HG03432 (cell line): ENCODE data around the gene FARP1.

Experiments used
- ATAC-seq: cut with Tn5 transposase; IDR thresholded peaks from one replicate; pipeline ENCODE4 v1.9.1; 2021; ENCODE audit warnings: mild to moderate bottlenecking, moderate library complexity; ENCODE audit not compliant: unreplicated experiment

FARP1 gene

DNA sequence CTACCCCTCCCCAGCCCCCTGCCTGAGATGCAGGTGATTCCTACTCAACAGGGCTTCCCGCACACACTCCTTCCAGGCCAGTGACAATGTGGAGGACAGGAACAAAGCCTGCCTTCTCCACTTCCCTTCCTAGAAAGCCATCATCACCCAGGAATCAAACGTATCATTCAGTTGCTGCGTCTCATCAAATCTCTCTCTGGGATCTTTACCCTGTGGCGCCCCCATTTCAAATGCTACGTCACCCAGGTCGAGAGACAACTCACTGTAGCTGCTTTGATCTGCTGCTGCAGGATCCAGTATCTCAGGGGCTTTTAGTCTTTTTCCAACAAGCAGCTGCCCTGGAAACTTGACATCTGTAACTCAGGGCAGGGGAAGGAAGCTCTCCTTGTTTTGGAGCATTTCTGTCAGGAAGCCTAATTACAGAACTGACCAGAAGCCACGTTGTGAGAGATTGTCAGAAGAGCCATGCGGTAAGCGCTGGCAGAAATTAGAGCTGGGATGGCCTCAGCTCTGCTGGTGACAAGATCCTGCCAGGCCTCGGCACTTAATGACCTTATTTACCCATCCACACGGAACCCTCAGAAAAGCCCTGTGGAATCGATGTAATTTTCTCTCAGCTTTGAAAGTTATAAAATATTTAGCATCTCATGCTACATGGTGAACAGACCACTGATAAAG lies 293.5 kb downstream of the FARP1 start:
- ATAC-seq: no peak

- no peak for ATAC-seq
These were observed 295.6 kb downstream of the FARP1 start for GRCh38 chr13:98438246-98439125.

DNA sequence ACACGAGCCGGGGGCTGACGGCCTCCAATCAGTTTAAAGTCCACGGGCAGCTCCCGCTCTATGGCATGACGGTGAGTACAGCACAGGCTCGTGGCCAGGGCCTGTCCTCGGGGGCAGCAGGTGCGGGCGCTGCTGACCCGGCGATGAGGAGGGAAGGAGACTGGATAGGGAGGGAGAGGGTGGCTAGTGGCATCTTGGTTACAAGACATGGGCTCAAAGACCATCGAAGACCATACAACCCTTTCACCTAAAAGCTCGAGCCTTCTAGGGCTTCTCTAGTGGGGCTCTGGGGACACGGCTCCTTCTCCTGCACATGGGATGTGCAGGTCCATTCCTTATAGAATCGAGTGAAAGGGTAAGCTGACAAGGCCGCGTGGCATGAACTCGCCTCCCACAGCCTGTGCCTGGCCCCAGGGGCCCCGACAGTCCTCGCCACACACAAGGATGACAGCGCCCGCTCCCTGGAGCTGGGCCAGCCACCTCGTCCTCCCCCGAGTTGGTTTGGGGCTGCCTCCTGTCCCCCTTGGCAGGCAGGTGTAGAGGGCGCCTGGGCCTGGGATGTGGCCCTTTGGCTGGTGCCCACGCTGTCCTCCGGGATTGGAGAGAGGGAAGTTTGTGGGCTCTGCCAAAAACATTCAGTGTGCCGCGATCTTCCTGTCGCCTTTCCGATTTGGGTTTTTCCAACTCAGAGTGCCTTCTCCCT lies 296.4 kb downstream of the FARP1 start:
- ATAC-seq: no peak

- ATAC-seq: no peak
These were observed 297.0 kb downstream of the FARP1 start for GRCh38 chr13:98439896-98440295.

DNA sequence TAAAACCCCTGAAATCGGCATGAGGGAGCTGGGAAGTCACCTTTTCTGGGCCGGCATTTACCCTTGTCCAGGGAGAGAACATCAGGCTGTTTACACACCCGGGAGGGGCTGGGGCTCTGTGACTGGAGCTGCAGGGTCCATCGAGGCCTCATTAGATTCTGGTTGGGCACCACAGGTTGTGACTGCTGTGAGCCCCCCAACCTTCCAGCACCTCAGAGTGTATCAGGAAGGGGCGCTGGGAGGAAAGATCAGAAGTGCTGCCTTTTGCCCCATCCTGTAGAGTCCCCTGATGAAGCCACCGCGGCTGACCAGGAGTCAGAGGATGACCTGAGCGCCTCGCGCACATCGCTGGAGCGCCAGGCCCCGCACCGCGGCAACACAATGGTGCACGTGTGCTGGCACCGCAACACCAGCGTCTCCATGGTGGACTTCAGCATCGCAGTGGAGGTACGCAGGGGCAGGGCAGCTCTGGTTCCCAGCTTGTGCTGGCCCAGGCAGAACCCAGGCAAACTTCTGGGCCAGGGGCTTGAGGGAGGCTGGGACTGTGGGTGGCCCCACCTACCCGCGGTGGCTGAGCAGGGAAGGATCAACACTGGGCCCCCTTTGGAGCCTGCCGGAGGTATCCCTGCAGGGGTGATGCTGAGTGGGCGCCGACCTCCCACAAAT lies 297.6 kb downstream of the FARP1 start:
- ATAC-seq: no peak

DNA sequence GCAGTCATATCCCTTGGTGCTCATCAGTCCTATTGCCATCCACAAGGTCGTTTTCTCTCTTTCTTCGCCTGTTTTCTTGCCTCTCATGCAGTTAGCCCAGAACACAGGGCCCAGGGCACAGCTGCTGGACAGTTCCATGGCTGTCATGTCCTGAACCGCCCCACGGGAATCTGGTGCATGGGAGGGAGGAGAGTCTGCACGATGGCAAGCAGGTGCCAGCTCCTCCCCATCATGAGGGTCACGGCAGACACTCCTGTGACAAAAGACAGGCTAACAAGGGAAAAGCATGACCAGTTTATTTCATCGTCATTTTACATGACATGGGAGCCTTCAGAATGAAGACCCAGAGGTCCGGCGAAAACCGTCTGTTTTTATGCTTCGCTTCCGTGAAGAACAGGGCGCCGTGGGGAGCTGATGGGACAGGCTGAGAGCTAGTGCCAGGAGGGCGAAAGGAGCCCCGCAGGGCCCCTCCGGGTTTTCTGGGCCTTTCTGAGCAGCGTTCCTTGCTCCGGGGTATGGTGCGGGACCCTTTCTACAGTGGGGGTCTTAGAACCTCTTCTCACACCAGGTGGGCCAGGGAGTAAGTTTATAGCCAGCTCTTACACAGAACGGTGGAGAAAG lies 298.3 kb downstream of the FARP1 start:
- no peak for ATAC-seq

DNA sequence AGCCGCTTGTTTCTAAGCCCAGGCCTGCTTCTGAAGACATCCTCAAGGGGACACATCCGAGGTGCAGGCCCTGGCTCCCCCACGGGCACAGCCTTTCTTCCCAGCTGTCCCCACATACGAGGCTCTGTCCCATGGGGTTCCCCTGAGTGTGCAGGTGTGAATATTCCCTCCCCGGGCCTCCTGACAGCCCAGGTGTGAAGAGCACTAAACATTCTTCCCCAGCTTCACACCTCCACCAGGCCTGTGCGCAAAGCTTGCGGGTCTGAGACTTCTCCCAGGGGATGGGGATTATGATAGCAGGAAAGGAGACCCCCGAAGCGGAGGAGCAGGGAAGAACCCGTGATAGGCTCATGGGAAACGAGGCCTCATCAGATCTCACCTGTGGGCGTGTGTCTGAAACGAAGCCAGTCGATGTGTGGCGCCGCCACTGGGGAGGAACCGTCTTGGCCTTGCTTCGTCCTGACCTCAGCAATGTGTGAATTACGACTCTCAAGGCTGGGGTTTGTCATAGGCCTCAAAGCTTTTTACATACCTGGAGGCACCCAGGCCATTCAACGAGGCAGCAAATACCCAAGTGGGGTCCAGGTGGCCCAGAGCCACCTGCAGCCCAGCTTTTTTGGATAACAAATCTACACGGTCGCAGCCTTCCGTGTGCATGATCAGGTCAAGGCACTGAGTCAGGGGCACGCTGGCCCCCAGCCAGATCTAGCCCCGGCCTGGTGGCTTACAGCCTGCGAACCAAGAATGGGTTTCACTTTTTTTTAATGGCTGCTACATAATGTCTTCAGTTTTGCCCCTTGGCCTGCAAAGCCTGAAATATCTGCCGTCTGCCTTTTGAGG lies 299.7 kb downstream of the FARP1 start:
- no peak for ATAC-seq

DNA sequence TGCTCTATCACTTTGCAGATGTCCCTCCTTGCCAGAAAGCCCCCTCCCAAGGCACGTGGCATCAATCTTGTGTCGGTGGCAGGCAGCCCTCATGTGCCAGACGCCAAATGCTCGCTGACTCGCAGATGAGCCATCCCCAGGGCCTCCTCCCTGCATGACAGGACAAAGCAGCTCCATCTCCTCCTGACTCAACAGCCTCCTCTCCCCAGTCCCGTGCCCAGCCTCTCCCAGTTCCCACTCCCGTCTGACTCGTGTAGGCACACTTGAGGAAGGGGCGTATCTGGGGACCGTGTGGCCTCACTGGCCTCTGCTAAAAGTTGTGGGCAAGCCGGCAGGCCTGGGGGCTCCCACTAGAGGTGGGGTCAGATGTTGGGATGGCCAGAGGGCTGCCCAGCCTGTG lies 300.4 kb downstream of the FARP1 start:
- no peak for ATAC-seq

- ATAC-seq: no peak
These were observed 301.0 kb downstream of the FARP1 start for GRCh38 chr13:98443800-98444325.

DNA sequence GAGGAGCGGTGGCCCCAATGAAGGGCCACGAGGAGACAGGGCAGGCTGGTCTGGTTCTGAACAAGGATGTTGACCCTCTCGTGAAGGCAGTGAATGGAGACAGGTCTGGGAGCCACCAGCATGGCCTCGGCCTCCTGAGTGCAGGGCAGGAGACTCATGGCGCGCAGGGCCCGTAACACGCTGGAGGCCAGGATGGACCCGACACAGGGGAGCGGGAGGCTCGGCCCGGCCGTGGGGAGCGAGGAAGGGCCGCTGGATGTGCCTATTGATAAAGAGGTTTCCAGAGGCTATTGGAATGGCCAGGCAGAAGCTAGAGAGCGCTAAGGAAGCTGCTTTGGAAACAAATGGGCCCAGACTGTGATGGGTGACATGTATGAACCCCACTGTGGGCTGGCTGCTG lies 301.5 kb downstream of the FARP1 start:
- ATAC-seq: no peak

- ATAC-seq: peak; percentile 92
These were observed 302.7 kb downstream of the FARP1 start for GRCh38 chr13:98445340-98446233.

DNA sequence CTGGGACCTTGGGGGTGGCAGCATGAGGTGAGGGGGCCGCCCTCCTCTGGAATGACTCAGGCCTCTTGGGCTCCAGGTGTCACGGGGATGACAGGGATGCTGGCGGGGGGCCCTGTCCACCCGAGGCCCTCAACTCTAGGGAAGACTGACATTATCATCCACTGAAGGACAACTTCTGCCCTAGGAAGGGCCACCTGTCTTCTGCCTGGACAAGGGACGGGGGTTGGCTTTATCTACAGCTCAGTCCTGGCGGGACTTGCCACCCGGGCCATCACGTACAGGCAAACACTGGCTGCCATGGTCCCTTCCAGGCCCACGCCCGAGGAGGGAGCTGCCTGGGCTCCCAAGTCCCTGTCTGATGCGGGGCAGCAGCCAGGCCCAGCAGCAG lies 303.3 kb downstream of the FARP1 start:
- no peak for ATAC-seq

DNA sequence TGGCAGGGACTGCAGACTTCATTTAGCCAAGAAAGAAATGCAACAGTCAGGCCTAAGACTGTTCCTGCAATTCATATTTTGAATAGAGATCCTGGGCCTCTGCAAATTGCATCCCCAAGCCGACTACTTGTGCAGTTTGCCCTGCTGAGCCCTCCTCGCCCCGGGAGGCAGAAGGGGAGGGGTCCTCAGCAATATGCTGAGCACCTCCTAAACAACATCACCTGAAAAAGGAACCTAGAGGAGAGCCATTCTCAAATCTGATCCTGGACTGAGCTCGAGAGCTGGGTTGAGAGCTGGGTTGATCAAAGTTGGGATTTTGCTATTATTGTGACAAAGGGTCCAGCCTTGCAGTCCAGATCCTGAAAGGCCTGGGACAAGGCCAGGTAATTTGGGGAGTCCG lies 304.2 kb downstream of the FARP1 start:
- no peak for ATAC-seq

DNA sequence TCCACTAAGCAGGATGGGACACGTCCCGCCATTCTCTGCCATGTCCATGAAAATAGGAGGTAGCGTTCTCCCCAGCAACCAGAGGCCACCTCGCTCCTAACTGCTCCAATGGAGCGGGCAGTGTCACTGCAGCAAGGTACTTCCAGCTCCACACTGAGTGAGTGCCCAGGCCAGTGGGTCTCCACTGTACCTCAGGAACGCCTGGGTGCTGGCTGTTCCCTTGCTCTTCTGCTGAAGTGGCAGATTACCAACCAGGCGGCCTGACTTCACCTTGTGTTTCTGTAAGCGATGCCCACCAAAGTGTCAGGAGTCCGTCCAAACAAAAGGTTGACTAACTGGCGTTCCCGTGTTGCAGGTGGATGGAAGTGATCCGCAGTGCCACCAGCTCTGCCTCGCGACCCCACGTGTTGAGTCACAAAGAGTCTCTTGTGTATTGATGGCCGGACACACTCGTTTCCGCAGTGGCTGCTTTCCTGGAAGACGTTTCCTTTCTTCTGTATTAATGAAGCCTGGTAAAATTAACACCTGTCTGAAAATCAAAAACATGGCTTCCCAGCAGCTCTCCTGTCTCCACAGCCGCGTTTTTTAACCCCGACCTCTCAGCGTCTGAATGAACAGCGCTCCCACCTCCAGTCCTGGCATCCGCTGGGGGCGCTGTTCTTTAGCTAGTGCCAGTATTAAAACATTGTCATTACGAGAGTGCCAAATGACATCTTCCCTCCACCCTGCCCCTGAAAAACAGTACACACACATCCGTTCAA lies 305.2 kb downstream of the FARP1 start:
- no peak for ATAC-seq

DNA sequence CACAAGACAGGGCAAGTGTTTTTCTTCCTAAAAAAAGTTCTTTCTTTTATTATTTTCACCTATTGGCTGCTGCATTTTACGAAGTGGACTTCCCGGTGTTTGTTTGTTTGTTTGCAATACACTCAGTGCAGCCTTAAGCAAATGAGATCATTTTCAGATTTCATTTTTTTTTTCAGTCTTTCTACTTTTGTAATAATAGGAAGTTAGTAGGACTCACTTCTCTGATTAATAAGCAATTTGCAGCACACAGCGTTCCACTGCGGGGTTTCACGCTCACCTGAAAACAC lies 305.7 kb downstream of the FARP1 start:
- ATAC-seq: no peak

DNA sequence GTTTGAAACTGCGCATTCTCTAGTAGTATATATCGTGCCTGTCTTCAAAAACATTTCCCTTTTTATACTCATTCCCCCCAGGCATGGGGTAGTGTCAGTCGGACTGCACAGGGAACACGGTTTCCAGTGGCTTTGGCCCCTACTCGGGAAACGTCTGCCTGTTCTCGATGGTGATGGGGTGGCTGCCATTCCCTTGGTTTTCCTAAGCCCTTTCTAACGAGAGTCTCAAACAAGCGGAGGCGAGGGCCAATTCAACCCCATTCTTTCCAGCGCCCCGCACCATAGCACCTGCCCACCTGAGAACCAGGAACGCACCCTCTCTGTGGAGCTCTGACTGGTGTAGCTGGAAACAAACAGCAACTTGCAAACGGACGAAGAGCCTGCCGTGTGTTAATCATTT lies 306.4 kb downstream of the FARP1 start:
- no peak for ATAC-seq

DNA sequence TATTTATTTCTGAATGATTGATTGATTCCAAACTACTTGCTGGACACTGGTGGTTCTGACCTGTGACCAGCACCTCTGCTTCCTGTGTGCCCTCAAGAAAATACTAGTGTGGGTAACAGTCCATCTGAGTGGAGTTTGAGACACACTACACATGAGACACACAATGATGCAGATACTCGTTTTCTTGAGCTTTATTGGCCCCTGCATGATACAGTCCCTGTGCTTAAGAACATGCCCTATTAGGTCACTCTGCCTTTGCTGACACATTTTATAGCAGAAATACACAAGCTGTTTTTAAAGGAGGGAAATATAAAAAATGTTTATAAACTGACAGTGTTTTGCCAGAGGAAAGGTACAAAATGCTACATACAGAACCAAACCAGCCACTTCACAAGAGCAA lies 307.1 kb downstream of the FARP1 start:
- ATAC-seq: no peak

- no peak for ATAC-seq
These were observed 307.7 kb downstream of the FARP1 start for GRCh38 chr13:98450539-98451111.
